GM13976 (cell line): Measurements from ENCODE around the gene ZBTB38.

ENCODE experiments used
- DNase-seq: peaks from one replicate; pipeline ENCODE4 v3.0.0; 2012; ENCODE audit warnings: low spot score
- in situ Hi-C: fragments of 300-500 bp; cut with MboI; formaldehyde crosslinking; loops from one replicate; pipeline ENCODE4 v1.12.0; 2022; ENCODE audit warnings: low sequenced_read_pairs, mixed read lengths, inconsistent platforms; ENCODE audit not compliant: unreplicated experiment
- TF ChIP-seq, protein P1 (sequence below): IDR thresholded peaks from 2 replicates; pipeline ENCODE4 v1.5.1; 2012; ENCODE audit warnings: borderline replicate concordance, mild to moderate bottlenecking; ENCODE audit not compliant: insufficient read depth; ENCODE audit errors: extremely low read depth, missing control alignments, control extremely low read depth

ZBTB38 gene

DNA sequence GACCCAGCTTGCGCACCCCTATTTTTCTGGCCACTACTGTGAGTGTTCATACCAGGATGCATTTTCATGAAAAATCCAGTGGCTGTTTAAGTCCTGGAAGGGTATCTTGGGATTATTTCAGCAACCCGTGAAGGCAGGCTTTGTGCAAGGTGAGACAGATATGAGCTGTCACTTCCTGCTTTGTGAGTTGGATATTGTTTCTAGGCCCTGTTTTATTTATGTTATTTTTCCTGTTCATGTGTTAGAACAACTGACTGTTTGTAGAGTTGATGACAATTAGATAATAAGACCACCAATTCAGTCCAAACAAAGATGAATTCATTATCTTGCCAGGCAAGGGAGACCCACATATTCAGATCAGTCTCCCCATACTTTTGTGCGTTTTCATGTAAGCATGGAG is 42.5 kb downstream of the ZBTB38 start:
- TF ChIP-seq, protein P1, sequence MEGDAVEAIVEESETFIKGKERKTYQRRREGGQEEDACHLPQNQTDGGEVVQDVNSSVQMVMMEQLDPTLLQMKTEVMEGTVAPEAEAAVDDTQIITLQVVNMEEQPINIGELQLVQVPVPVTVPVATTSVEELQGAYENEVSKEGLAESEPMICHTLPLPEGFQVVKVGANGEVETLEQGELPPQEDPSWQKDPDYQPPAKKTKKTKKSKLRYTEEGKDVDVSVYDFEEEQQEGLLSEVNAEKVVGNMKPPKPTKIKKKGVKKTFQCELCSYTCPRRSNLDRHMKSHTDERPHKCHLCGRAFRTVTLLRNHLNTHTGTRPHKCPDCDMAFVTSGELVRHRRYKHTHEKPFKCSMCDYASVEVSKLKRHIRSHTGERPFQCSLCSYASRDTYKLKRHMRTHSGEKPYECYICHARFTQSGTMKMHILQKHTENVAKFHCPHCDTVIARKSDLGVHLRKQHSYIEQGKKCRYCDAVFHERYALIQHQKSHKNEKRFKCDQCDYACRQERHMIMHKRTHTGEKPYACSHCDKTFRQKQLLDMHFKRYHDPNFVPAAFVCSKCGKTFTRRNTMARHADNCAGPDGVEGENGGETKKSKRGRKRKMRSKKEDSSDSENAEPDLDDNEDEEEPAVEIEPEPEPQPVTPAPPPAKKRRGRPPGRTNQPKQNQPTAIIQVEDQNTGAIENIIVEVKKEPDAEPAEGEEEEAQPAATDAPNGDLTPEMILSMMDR: no peak
- DNase-seq: no peak
- in situ Hi-C loops: no loop called here

GRCh38 chr3:141411251-141411771 is 43.0 kb downstream of the ZBTB38 start:
- TF ChIP-seq, protein P1: no peak
- in situ Hi-C loops: no loop called here
- DNase-seq: no peak

- TF ChIP-seq, protein P1: no peak
- DNase-seq: peak; percentile 51
- in situ Hi-C loops: no loop called here
These were observed 44.0 kb downstream of the ZBTB38 start for GRCh38 chr3:141412087-141412935.

DNA sequence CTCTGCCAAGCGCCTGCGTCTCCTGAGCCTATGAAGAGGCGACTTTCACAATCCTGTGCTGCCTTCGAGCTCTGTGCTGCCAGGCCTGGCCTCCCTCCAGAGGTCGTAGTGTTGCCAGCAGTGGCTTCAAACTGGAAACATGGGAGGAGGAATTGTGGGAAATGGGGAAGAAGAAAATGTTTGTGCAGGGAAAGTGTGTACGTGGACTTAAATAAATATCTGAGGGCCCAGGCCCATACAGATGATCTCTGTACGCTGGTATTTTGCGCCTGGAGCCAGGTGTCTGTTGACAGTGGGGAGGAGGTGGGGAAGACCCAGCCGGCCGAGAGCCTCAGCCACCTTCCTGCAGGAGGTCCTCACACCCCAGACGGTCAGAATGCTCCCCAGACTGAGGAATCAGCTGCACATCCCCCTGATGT is 44.6 kb downstream of the ZBTB38 start:
- no peak for DNase-seq
- in situ Hi-C loops: no loop called here
- TF ChIP-seq, protein P1: no peak

DNA sequence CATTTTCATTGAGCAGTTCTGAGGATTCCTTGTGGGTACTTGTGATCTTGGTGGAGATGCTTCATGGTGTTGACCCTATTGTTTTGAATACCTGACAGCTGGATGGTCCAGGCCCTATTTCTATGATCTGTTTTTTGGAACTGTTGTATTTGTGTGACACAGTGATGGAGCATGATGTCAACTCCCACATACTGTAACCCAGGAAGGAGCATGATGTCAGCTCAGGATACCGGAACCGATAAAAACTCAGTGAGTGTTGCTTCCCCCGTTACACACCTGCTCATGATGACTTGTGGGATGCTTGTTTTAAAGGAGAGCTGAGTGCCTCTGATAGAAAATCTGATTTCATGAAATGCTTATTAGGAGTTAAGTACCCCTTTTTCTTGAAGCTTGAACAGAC is 45.1 kb downstream of the ZBTB38 start:
- no peak for DNase-seq
- in situ Hi-C loops: no loop called here
- TF ChIP-seq, protein P1: no peak

DNA sequence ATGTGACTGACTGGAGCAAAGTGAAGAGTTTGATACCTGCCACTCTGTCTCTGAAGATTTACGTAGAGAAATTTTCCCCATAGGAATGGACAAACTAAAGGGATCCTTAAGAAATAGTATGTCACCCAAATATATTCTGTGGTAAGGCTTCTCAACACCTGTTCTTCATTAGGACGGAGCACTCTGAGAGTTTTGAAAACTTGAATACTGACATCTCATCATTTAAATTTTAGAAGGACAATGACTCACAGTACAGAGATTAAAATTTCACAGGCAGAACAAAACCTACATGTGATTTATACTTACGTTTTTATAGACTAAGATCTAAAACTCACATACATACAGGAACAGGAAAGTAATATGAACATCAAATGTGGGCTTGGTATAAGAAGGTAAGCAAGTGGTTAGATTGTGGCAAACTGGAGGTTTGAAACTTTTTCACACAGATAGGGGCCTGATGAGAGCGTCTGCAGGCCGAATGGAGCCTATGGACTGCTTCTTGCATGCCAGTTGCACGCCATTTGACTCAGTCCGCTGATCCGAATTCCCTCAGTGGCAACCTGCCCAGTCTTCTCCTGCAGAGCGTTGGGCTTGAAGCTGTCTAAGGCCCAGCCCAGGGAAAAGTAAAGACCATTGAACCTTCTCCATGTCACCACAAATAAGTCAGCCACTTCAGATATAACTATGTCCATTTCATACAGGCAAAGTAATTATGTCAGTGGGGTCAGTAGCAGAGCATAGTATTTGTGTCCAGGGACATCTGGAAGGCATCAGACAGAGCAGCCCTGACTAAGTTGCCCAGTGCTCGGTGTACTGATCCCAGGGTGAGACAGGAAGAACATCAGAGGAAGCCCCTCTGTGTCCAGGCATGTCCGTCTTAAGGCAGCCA is 45.7 kb downstream of the ZBTB38 start:
- no peak for DNase-seq
- TF ChIP-seq, protein P1: no peak
- in situ Hi-C loops: no loop called here
